G401 (cell line): Measurements from ENCODE around the gene RFLNA. TPM values are rescaled to one million over a fixed set of nuclear protein-coding genes. Genes with fewer than 3 reads are reported as not detected.
A peak's percentile ranks its signal among the peaks of the same experiment; 100 is the strongest.

Experiments
- DNase-seq: peaks from one replicate; pipeline ENCODE4 v3.0.0-alpha.2; 2015; ENCODE audit warnings: low spot score
- in situ Hi-C: cut with HindIII; loops from 2 replicates; pipeline ENCODE4 v1.10.0; 2016; ENCODE audit warnings: low sequenced_read_pairs, mixed read lengths
- total RNA-seq: library from RNA; depleted of rRNA; stranded (reverse); fragments of >200 nt; shearing (Covaris generic); gene quantifications from 2 replicates; pipeline ENCODE4 v1.2.3, GENCODE V29; 2014

The RFLNA gene
- total RNA-seq, 1 experiment from 2014 or later: 2.3 TPM

- no peak for DNase-seq
Measured at GRCh38 chr12:124347805-124348658, 53.1 kb downstream of the RFLNA start.

GRCh38 chr12:124348659-124349380 is 53.9 kb downstream of the RFLNA start:
- DNase-seq: no peak
- in situ Hi-C loops: no loop called here

More at GRCh38 chr12:124347805-124348658, 53.1 kb downstream of the RFLNA start:
- in situ Hi-C loops: no loop called here

GRCh38 chr12:124350491-124350890 is 55.6 kb downstream of the RFLNA start:
- no peak for DNase-seq
- in situ Hi-C loops: no loop called here

GRCh38 chr12:124351422-124351821 is 56.5 kb downstream of the RFLNA start:
- no peak for DNase-seq
- in situ Hi-C loops: no loop called here

- in situ Hi-C loops: no loop called here
- no peak for DNase-seq
Measured at GRCh38 chr12:124352257-124352656, 57.4 kb downstream of the RFLNA start.

- in situ Hi-C loops: no loop called here
- DNase-seq: no peak
Measured at GRCh38 chr12:124352839-124353238, 57.9 kb downstream of the RFLNA start.

GRCh38 chr12:124354400-124354799 is 59.5 kb downstream of the RFLNA start:
- DNase-seq: no peak
- in situ Hi-C loops: no loop called here

GRCh38 chr12:124356221-124356620 is 61.3 kb downstream of the RFLNA start:
- in situ Hi-C loops: no loop called here
- no peak for DNase-seq

- DNase-seq: no peak
- in situ Hi-C loops: no loop called here
Measured at GRCh38 chr12:124357616-124358015, 62.7 kb downstream of the RFLNA start.

GRCh38 chr12:124358572-124358971 is 63.7 kb downstream of the RFLNA start:
- in situ Hi-C loops: no loop called here
- no peak for DNase-seq

GRCh38 chr12:124359671-124360581 is 65.0 kb downstream of the RFLNA start:
- DNase-seq: peak; percentile 91
- in situ Hi-C loops: no loop called here

GRCh38 chr12:124361074-124361970 is 66.4 kb downstream of the RFLNA start:
- in situ Hi-C loops: no loop called here
- peak; percentile 40 for DNase-seq

- in situ Hi-C loops: no loop called here
- no peak for DNase-seq
Measured at GRCh38 chr12:124361996-124362395, 67.1 kb downstream of the RFLNA start.

- in situ Hi-C loops: no loop called here
- DNase-seq: no peak
Measured at GRCh38 chr12:124363353-124363965, 68.6 kb downstream of the RFLNA start.

GRCh38 chr12:124364543-124364942 is 69.7 kb downstream of the RFLNA start:
- no peak for DNase-seq
- in situ Hi-C loops: no loop called here
